ENCODE measurements around the gene ASAP3.

ASAP3 gene

GRCh38 chr1:23393706-23394105, 90.3 kb downstream of the ASAP3 start:
- no peak for DNase-seq (ENCODE audit: extremely low read depth, low read depth)
- H3K4me3 ChIP-seq (replicated peaks; ENCODE audit: low read depth, low read length) = no peak overlapping the region
- TF ChIP-seq CTCF (IDR thresholded peaks at IDR 0.05; ENCODE audit: low read depth, low read length, missing control alignments) = no peak

GRCh38 chr1:23392125-23392855, 91.7 kb downstream of the ASAP3 start:
- no peak overlapping the region for H3K4me3 ChIP-seq (replicated peaks; ENCODE audit: low read depth, low read length)
- DNase-seq (ENCODE audit: extremely low read depth, low read depth) = no peak
- TF ChIP-seq CTCF (IDR thresholded peaks at IDR 0.05; ENCODE audit: low read depth, low read length, missing control alignments) = no peak

- DNase-seq (ENCODE audit: extremely low read depth, low read depth) = no peak
- no peak overlapping the region for H3K4me3 ChIP-seq (replicated peaks; ENCODE audit: low read depth, low read length)
- TF ChIP-seq CTCF (IDR thresholded peaks at IDR 0.05; ENCODE audit: low read depth, low read length, missing control alignments) = no peak
Observed at GRCh38 chr1:23389837-23390321, 94.1 kb downstream of the ASAP3 start.

GRCh38 chr1:23387494-23387893, 96.5 kb downstream of the ASAP3 start:
- DNase-seq (ENCODE audit: extremely low read depth, low read depth) = no peak
- no peak for TF ChIP-seq CTCF (IDR thresholded peaks at IDR 0.05; ENCODE audit: low read depth, low read length, missing control alignments)
- no peak overlapping the region for H3K4me3 ChIP-seq (replicated peaks; ENCODE audit: low read depth, low read length)

- DNase-seq (ENCODE audit: extremely low read depth, low read depth) = no peak
- H3K4me3 ChIP-seq (replicated peaks; ENCODE audit: low read depth, low read length) = no peak overlapping the region
- TF ChIP-seq CTCF (IDR thresholded peaks at IDR 0.05; ENCODE audit: low read depth, low read length, missing control alignments) = no peak
Observed at GRCh38 chr1:23385119-23385621, 98.8 kb downstream of the ASAP3 start.

- H3K4me3 ChIP-seq (replicated peaks; ENCODE audit: low read depth, low read length) = no peak overlapping the region
- TF ChIP-seq CTCF (IDR thresholded peaks at IDR 0.05; ENCODE audit: low read depth, low read length, missing control alignments) = no peak
- DNase-seq (ENCODE audit: extremely low read depth, low read depth) = no peak
Observed at GRCh38 chr1:23384312-23385058, 99.5 kb downstream of the ASAP3 start.
